SW480 (cell line): ENCODE results near the gene PUS7.
A peak's percentile ranks its signal among the peaks of the same experiment; 100 is the strongest.
"Not testable (repeated sequence)": the region's sequence is repeated elsewhere in the genome, so short reads cannot be mapped to it uniquely, and the experiment has no call there.

Experiments
- DNase-seq: peaks from one replicate; pipeline ENCODE4 v3.0.0-alpha.2; 2016; ENCODE audit warnings: low spot score

The PUS7 gene

DNA sequence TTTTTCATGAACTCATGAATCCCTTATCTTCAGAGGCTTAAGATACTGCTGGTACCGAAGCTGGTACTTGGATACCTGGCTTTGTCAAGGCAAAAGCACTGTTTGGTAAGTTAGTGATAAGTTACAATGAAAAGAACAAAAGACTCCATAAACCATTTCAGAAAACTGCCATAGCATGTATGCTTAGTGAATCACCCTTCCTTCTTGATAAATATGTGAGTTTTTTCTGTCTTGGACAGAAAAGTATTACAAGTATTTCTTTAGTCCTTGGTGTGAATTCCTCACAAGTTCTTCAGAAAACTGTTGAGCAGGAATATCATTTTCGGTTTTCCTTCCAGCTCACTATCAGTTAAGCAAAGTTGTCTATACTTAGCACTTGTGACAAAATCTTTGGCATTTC, 25.6 kb downstream of the PUS7 start:
- DNase-seq = no peak

DNA sequence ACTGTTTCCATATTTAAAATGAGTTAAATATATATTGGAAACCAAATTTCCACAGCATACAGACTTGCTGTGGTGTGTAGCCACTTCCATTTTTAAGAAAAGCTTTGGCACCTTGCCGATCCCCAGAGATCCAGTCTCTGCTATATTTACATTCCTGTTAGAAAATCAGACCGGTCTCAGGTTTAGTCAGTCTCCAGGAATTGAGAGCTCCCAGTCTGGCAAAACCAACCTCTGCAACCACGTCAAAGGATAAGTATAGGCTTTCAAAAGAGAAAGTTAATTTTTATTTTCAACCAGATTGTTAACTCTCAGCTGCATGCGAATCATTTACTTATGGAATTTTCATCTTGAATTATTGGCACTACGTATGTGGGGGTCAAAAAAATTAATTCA, 28.2 kb downstream of the PUS7 start:
- DNase-seq = peak; percentile 27

GRCh38 chr7:105493196-105493922, 28.7 kb downstream of the PUS7 start:
- no peak for DNase-seq

DNA sequence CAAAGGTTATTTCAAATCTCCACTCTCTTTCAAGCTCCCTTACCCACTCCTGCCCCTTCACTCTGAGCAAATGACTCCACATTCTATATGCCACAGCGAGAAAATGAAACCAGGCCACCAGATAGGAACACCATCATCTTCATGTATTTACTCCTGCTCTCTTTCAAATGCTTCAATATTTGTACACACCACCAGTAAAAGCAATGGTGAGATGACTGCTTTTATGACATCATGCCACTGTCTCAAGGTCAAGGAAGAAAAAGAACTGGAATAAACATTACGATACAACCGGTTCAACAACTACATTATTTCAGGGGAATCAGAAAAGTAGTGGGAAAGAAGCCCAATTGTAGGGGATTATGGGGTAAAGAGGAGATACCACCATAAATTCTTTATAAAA, 32.7 kb downstream of the PUS7 start:
- DNase-seq = no peak

DNA sequence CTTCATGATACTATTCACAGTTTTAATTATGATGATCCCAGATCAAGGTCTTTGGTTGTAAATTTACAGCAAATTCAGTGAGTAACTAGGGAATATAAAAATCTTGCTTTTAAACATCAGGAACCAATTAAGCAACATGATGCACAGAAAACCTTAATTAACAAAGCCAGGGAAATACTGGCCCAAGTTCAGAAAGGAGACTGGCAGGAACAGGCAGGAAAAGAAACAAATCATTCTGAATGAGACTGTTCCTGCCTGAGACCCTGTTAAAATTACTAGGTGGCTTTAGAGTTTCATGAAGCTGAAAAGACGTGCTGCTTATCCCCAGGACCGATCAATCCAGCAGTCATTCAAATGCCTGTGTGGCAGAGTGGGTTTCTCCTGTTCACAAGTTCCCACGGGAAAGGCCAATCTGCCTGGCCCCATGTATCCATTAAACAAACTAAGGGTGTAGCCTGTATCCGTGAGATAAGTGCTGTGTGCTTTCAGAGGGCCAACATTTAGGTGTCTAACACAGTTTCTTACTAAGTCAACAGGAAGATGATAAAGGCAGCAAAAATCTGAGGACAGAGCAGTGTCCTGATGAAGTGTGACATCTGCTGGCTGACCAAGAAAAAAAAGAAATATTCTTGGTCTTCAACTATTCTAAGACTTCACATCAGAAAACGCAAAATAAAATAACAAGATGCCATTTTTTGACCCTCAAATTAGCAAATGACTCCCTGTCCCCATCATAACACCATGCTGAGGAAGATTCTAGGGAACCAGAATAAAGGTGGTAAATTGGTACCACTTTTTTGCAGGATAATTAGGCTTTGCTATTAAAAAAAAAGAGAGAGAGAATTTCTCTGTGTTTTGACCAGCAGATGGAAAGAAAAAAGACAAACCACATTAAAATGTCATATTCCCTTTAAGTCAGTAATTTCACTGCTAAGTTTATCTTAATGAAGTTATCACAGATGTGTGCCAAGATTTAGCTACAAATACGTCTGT, 34.2 kb downstream of the PUS7 start:
- peak; percentile 44 for DNase-seq

GRCh38 chr7:105480931-105481330, 41.1 kb downstream of the PUS7 start:
- no peak for DNase-seq

- DNase-seq = no peak
Measured at GRCh38 chr7:105478606-105479005, 43.5 kb downstream of the PUS7 start.

GRCh38 chr7:105477908-105478307, 44.2 kb downstream of the PUS7 start:
- no peak for DNase-seq

GRCh38 chr7:105474045-105474444, 48.0 kb downstream of the PUS7 start:
- DNase-seq = no peak

- DNase-seq = no peak
Measured at GRCh38 chr7:105473163-105473562, 48.9 kb downstream of the PUS7 start.

DNA sequence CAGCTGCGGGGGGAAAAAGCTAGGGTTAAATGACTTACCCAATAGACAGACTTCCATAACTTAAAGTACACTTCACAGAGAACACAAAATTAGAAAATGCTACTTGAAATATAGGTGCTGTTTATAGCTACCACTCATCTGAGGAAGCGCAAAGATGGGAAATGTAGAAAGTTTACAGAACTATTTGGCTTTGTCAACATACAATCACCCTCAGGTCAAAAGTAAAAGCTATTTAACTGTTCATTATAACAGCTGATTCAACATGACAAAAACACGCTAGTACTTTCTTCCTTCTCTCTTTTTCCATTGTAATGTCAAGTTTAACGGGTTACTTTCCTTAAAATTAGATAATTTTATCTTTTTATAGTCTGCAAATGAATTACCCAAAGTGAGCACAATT, 51.2 kb downstream of the PUS7 start:
- DNase-seq = no peak

DNA sequence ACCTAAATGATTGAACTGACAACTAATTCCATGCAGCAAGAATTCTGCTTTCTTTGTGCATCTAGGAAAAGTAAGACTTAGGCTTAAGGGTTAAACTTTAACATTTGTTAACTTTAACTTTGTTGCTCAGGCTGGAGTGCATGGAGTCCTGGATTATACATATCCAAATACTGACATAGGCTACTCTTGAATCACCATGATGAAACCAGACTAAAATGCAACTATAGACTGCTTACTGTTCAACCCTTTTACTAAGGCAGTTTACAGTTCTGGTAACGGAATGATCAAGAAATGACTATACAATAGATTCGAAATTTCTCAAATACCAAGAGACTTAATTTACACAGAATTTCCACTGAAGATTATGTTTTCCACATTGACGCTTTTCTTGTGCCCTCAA, 52.0 kb downstream of the PUS7 start:
- no peak for DNase-seq

DNA sequence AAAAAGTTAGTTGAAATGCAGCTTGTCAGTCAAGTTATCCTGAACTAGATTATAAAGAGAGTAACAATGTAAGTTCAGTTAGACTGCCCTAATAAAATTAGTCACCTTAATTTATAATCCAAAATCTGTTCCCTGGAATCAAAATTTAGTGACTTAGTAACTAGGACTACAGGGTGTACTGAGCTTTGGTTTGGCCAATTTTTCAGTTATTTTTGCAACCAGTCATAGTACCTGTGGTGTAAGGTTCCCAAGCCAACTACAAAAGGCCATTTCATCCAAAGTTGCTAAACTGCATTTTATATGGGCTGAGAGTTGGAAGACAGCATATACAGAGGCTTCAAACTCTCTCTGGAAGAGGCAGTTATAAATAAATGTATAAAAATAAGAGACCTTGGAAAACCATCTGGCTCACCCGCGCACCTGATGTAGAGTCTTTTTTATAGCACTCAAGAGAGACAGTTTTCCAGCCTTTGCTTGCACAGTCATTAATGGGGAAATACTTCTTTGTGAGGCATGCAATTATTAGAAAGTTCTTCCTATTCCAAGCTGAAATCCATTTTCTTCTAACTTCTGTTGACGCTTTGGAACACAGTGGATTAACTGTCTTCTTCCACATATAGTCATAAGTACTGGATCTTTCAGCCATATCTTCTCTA, 59.2 kb downstream of the PUS7 start:
- DNase-seq = no peak

GRCh38 chr7:105461518-105461917, 60.6 kb downstream of the PUS7 start:
- DNase-seq = no peak

DNA sequence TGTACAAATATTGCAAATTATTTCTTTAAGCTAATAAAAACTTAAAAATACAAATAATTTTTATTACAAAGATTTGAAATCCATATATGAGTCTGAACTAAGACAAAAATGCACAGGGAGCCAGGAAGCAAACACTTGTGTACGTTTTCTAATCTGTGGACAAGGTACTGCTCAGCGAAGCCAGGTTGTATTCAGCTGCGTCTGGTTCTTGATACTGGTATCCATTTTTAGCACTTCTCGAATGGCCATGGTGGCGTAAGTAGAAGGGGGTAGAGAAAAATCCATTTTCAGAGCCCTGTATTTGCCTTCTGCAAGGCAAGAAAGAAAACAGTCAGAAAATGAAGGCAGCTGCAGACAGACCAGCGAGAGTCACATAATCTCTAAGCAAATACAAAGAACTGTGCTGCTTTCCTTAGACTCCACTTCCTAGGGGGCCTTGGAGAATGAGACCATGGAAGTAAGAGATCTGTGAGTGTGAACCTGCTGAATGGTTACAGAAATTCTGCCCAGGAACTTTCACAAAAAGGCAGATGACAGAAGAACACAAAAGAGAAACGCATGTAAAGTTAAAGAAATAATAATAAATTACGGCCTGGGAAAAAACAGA, 64.3 kb downstream of the PUS7 start:
- no peak for DNase-seq

GRCh38 chr7:105454921-105455320, 67.2 kb downstream of the PUS7 start:
- DNase-seq = no peak

- no peak for DNase-seq
Measured at GRCh38 chr7:105454095-105454747, 67.8 kb downstream of the PUS7 start.

DNA sequence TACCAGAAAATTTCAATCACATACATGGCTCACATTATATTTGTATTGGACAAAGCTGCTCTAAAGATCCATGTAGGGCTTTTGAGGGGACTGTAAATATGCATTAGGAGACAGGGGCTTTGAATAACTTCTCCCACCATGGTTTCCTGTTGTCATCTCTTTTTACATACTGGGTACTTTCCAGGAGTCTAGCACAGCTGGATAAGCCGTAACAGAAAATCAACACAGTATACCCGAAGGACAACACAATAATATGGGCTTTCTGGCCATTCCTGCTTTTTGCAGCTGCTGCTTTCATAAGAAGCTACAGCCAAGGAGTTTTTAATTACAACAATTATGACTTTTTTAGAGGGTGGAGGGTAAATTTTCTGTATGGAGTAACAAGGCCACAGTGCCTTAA, 70.0 kb downstream of the PUS7 start:
- no peak for DNase-seq

DNA sequence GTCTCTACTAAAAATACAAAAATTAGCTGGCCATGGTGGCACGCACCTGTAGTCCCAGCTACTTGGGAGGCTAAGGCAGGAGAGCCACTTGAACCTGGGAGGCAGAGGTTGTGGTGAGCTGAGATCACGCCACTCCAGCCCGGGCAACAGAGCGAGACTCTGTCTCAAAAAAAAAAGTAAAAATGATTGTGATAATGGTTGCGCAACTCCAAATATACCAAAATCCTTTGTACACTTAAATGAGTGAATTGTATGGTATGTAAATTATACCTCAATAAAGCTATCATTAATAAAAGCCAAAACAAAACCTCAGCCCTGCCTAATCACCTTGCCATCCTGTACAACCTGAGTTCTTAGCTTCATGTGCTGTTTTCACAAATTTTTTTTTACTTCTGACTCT, 71.2 kb downstream of the PUS7 start:
- DNase-seq = not testable (repeated sequence)

GRCh38 chr7:105450177-105450861, 71.8 kb downstream of the PUS7 start:
- DNase-seq = no peak

- no peak for DNase-seq
Measured at GRCh38 chr7:105448181-105448580, 73.9 kb downstream of the PUS7 start.
